Choroid plexus epithelial cell (primary cell): ENCODE results near the gene GULP1.

Experiments
- DNase-seq: peaks from one replicate; pipeline ENCODE4 v3.0.0-alpha.2; 2010; ENCODE audit warnings: low read depth
- H3K4me3 ChIP-seq: 2 replicates; pipeline ENCODE4 v1.5.1; 2011; ENCODE audit warnings: low read depth, mild to moderate bottlenecking, control low read depth, low read length, moderate library complexity
- CTCF ChIP-seq: conservative IDR thresholded peaks from 2 replicates; pipeline ENCODE4 v1.5.1; 2011; ENCODE audit warnings: low read depth, mild to moderate bottlenecking, control low read depth, inconsistent platforms, low read length, moderate library complexity

The GULP1 gene

GRCh38 chr2:188320861-188321260 lies 29.2 kb downstream of the GULP1 start:
- H3K4me3 ChIP-seq: no peak overlapping the region
- no peak for DNase-seq
- no peak for TF ChIP-seq CTCF

- H3K4me3 ChIP-seq: no peak overlapping the region
- DNase-seq: peak; percentile 94
- TF ChIP-seq CTCF: no peak
Measured at GRCh38 chr2:188322569-188323551, 31.2 kb downstream of the GULP1 start.

GRCh38 chr2:188324067-188324466 lies 32.4 kb downstream of the GULP1 start:
- no peak for TF ChIP-seq CTCF
- no peak for DNase-seq
- no peak overlapping the region for H3K4me3 ChIP-seq

GRCh38 chr2:188326290-188326668 lies 34.6 kb downstream of the GULP1 start:
- TF ChIP-seq CTCF: no peak
- DNase-seq: no peak
- no peak overlapping the region for H3K4me3 ChIP-seq

GRCh38 chr2:188326669-188327301 lies 35.1 kb downstream of the GULP1 start:
- no peak for TF ChIP-seq CTCF
- DNase-seq: peak; percentile 74
- H3K4me3 ChIP-seq: no peak overlapping the region

- DNase-seq: no peak
- H3K4me3 ChIP-seq: no peak overlapping the region
- no peak for TF ChIP-seq CTCF
Measured at GRCh38 chr2:188327518-188328213, 36.0 kb downstream of the GULP1 start.
